ENCODE data around the gene SCGB1C2. TPM values are rescaled to one million over a fixed set of nuclear protein-coding genes. Genes with fewer than 3 reads are reported as not detected.

The SCGB1C2 gene
- total RNA-seq, 2 donors from 2014 or later = not detected

GRCh38 chr17:181245-182049 is 44.1 kb downstream of the SCGB1C2 start, which contains the start of gene DOC2B:
DOC2B (minus strand) TSS chr17:181650; CDS start chr17:181479, 171 bp downstream.
- H3K36me3 ChIP-seq = no peaks in the 10 kb centered on the region
- H3K4me3 ChIP-seq = peak within 1 kb of the TSS; percentile 53
- no peak for TF ChIP-seq CTCF (IDR thresholded peaks at IDR 0.05)
- DNase-seq (ENCODE audit: low spot score) = no peak
- no peak within 1 kb of the TSS for H3K27ac ChIP-seq
- H3K27me3 ChIP-seq (replicated peaks; ENCODE audit: insufficient read depth) = no peaks in the 10 kb centered on the region
- no peak for ATAC-seq (ENCODE audit: insufficient number of reproducible peaks, low FRiP score, low read depth)
- peaks cover 0 to 14% of the 10 kb centered on the region in 2 donors for H3K4me1 ChIP-seq (ENCODE audit: control insufficient read depth in 1 of 2, low read depth in 2 of 2)
- H3K9me3 ChIP-seq = no peaks in the 10 kb centered on the region

- Histone ChIP-seq H3K36me3 (no peaks in the 10 kb centered on the region), H3K4me3 (peak overlapping the region; percentile 49), H3K4me1 (ENCODE audit: control insufficient read depth in 1 of 2, low read depth in 2 of 2) (peaks cover 0 to 14% of the 10 kb centered on the region in 2 donors), H3K27ac (no peak overlapping the region), H3K27me3 (replicated peaks; ENCODE audit: insufficient read depth) (no peaks in the 10 kb centered on the region), H3K9me3 (no peaks in the 10 kb centered on the region)
- DNase-seq (ENCODE audit: low spot score) (no peak), ATAC-seq (ENCODE audit: insufficient number of reproducible peaks, low FRiP score, low read depth) (no peak)
- TF ChIP-seq CTCF (IDR thresholded peaks at IDR 0.05) = no peak
Measured at GRCh38 chr17:182050-182751, 44.8 kb downstream of the SCGB1C2 start.

- Histone ChIP-seq H3K36me3 (no peaks in the 10 kb centered on the region), H3K9me3 (no peaks in the 10 kb centered on the region), H3K4me1 (ENCODE audit: control insufficient read depth in 1 of 2, low read depth in 2 of 2) (peaks cover 0 to 14% of the 10 kb centered on the region in 2 donors), H3K4me3 (no peak overlapping the region), H3K27me3 (replicated peaks; ENCODE audit: insufficient read depth) (no peaks in the 10 kb centered on the region), H3K27ac (no peak overlapping the region)
- DNase-seq (ENCODE audit: low spot score) (no peak), ATAC-seq (ENCODE audit: insufficient number of reproducible peaks, low FRiP score, low read depth) (no peak)
- TF ChIP-seq CTCF (IDR thresholded peaks at IDR 0.05) = no peak
Measured at GRCh38 chr17:183021-183420, 45.7 kb downstream of the SCGB1C2 start.

- no peak overlapping the region for H3K27ac ChIP-seq
Measured at GRCh38 chr17:185445-186138, 48.2 kb downstream of the SCGB1C2 start.

More at GRCh38 chr17:185445-186138, 48.2 kb downstream of the SCGB1C2 start:
- ATAC-seq (ENCODE audit: insufficient number of reproducible peaks, low FRiP score, low read depth) (no peak), DNase-seq (ENCODE audit: low spot score) (no peak)
- no peak for TF ChIP-seq CTCF (IDR thresholded peaks at IDR 0.05)
- no peak overlapping the region for H3K4me3 ChIP-seq
- no peaks in the 10 kb centered on the region for H3K27me3 ChIP-seq (replicated peaks; ENCODE audit: insufficient read depth)
- H3K36me3 ChIP-seq = no peaks in the 10 kb centered on the region
- H3K9me3 ChIP-seq = no peaks in the 10 kb centered on the region
- peaks cover 0 to 8% of the 10 kb centered on the region in 2 donors for H3K4me1 ChIP-seq (ENCODE audit: control insufficient read depth in 1 of 2, low read depth in 2 of 2)
